B cell (primary cell): Measurements from ENCODE around the gene SRSF2.

ENCODE experiments used
- CTCF ChIP-seq: fragments of 200-600 bp; IDR thresholded peaks from one replicate; pipeline ENCODE4 v1.8.0; 2022; ENCODE audit warnings: antibody characterized with exemption, mild to moderate bottlenecking
- EZH2 ChIP-seq: IDR thresholded peaks from 2 replicates; pipeline ENCODE4 v1.6.1; 2012; ENCODE audit warnings: borderline replicate concordance, low read depth, mild to moderate bottlenecking, moderate library complexity, low read length; ENCODE audit not compliant: insufficient read depth, poor library complexity, severe bottlenecking

GRCh38 chr17:76716146-76716838, 20.8 kb downstream of the SRSF2 start:
- TF ChIP-seq CTCF (no peak), EZH2 (no peak)
